OCI-LY7 (cell line): ENCODE results near the gene SCGB3A1. TPM values are rescaled to one million over a fixed set of nuclear protein-coding genes. Genes with fewer than 3 reads are reported as not detected.

ENCODE experiments used
- BruUV-seq: library from RNA; stranded (reverse); fragments of 400-500 nt; replicated peaks from 2 replicates; lab custom pipeline; 2021; lab: Mats Ljungman, UMichigan
- CTCF ChIA-PET: fragments of 300-600 bp; sonication (Branson Sonifier 250); formaldehyde crosslinking; loops from one replicate; lab custom pipeline; 2022; ENCODE audit warnings: antibody characterized with exemption; ENCODE audit not compliant: unreplicated experiment; lab: Charles Lee
- POLR2A ChIA-PET: fragments of 300-600 bp; sonication (Branson Sonifier 250); formaldehyde crosslinking; loops from one replicate; lab custom pipeline; 2022; ENCODE audit warnings: antibody characterized with exemption; lab: Charles Lee
- DNase-seq: peaks from one replicate; pipeline ENCODE4 v3.0.0-alpha.2; 2015; ENCODE audit warnings: low spot score
- H2AFZ ChIP-seq: fragments of 200-600 bp; sonication (generic), shearing (Covaris generic); 2 replicates; pipeline ENCODE4 v1.6.1; 2014; ENCODE audit warnings: mild to moderate bottlenecking, antibody characterized with exemption, low read length, moderate library complexity
- H3K27ac ChIP-seq: fragments of 200-600 bp; sonication (generic); 2 replicates; pipeline ENCODE4 v1.5.1; 2014; ENCODE audit warnings: mixed run types, low read depth, mild to moderate bottlenecking, moderate library complexity, low read length, inconsistent platforms; ENCODE audit not compliant: poor library complexity, severe bottlenecking
- H3K36me3 ChIP-seq: fragments of 200-600 bp; sonication (generic); 2 replicates; pipeline ENCODE4 v1.6.1; 2014; ENCODE audit warnings: mild to moderate bottlenecking, antibody characterized with exemption, low read length, moderate library complexity, mixed read lengths; ENCODE audit not compliant: insufficient read depth
- H3K4me1 ChIP-seq: fragments of 200-600 bp; sonication (generic); 2 replicates; pipeline ENCODE4 v1.5.1; 2014; ENCODE audit warnings: mild to moderate bottlenecking, low read length; ENCODE audit not compliant: insufficient read depth, poor library complexity, severe bottlenecking
- H3K4me2 ChIP-seq: fragments of 200-600 bp; sonication (generic); 2 replicates; pipeline ENCODE4 v1.6.1; 2014; ENCODE audit warnings: mild to moderate bottlenecking, low read length
- H3K4me3 ChIP-seq: fragments of 200-600 bp; sonication (generic); 2 replicates; pipeline ENCODE4 v1.5.1; 2014; ENCODE audit warnings: mild to moderate bottlenecking, low read depth, low read length; ENCODE audit not compliant: poor library complexity, severe bottlenecking
- H3K79me2 ChIP-seq: fragments of 200-600 bp; sonication (generic); 2 replicates; pipeline ENCODE4 v1.6.1; 2016; ENCODE audit warnings: low read depth, mild to moderate bottlenecking, low read length, moderate library complexity, mixed read lengths; ENCODE audit not compliant: insufficient read depth
- H3K9me2 ChIP-seq: fragments of 200-600 bp; sonication (generic); 2 replicates; pipeline ENCODE4 v1.6.1; 2016; ENCODE audit warnings: mild to moderate bottlenecking, low read length, mixed read lengths; ENCODE audit not compliant: insufficient read depth
- H3K9me3 ChIP-seq: fragments of 200-600 bp; sonication (generic); 2 replicates; pipeline ENCODE4 v1.6.1; 2014; ENCODE audit warnings: mild to moderate bottlenecking, mixed run types, low read length, mixed read lengths
- H4K20me1 ChIP-seq: fragments of 200-600 bp; sonication (generic); 2 replicates; pipeline ENCODE4 v1.6.1; 2014; ENCODE audit warnings: mild to moderate bottlenecking, antibody characterized with exemption, low read length, moderate library complexity, mixed read lengths; ENCODE audit not compliant: insufficient read depth
- EZH2phosphoT487 ChIP-seq: fragments of 200-600 bp; sonication (generic); IDR thresholded peaks from 2 replicates; pipeline ENCODE4 v1.6.1; 2018; ENCODE audit warnings: low read depth, borderline replicate concordance, mild to moderate bottlenecking, mixed run types, antibody characterized with exemption, low read length, moderate library complexity, mixed read lengths
- intact Hi-C: fragments of 100-400 bp; cut with micrococcal nuclease; formaldehyde crosslinking; loops from one replicate; pipeline ENCODE4 v1.10.0; 2022; ENCODE audit not compliant: unreplicated experiment
- total RNA-seq, 2 experiments: library from RNA; depleted of rRNA in 1 of 2; stranded (reverse); fragments of >200 nt in 1 of 2; shearing (Covaris generic) in 1 of 2; gene quantifications; 2 replicates each; pipeline ENCODE4 v1.2.3, GENCODE V29; 2014 to 2022
- TF ChIP-seq, protein P1 (sequence below): fragments of 200-600 bp; sonication (generic); conservative IDR thresholded peaks from 2 replicates; pipeline ENCODE4 v1.5.1; 2014; ENCODE audit warnings: mild to moderate bottlenecking, antibody characterized with exemption, low read length, moderate library complexity, mixed read lengths

SCGB3A1 gene
- total RNA-seq, 2 experiments from 2014 or later, result not detected

DNA sequence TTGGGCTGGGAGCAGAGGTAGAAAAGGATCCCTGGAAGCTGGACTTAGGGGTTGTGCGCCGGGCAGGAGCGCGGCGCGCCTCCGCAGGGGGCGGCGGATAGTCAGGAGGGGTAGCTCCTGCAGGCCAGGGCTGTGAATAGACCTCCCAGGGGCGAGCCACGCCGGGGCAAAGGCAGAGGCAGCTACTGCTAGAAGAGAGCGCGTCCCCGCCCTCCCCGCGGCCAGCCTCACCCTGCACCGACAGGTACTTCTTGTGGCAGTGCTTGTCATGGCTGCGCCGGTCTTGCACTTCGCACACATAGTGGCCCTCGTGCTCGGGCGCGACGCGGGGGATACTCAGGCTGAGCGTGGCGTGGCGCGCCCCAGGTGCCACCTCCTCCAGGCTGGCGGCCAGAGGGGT lies 30.0 kb upstream of the SCGB3A1 start:
- no peak for TF ChIP-seq EZH2phosphoT487
- TF ChIP-seq, protein P1, sequence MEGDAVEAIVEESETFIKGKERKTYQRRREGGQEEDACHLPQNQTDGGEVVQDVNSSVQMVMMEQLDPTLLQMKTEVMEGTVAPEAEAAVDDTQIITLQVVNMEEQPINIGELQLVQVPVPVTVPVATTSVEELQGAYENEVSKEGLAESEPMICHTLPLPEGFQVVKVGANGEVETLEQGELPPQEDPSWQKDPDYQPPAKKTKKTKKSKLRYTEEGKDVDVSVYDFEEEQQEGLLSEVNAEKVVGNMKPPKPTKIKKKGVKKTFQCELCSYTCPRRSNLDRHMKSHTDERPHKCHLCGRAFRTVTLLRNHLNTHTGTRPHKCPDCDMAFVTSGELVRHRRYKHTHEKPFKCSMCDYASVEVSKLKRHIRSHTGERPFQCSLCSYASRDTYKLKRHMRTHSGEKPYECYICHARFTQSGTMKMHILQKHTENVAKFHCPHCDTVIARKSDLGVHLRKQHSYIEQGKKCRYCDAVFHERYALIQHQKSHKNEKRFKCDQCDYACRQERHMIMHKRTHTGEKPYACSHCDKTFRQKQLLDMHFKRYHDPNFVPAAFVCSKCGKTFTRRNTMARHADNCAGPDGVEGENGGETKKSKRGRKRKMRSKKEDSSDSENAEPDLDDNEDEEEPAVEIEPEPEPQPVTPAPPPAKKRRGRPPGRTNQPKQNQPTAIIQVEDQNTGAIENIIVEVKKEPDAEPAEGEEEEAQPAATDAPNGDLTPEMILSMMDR, result no peak
- no peak overlapping the region for H3K4me2 ChIP-seq
- BruUV-seq, result no TSS peak
- no peak overlapping the region for H3K27ac ChIP-seq
- POLR2A ChIA-PET, result no interaction called here
- no peak overlapping the region for H2AFZ ChIP-seq
- H3K79me2 ChIP-seq, result no peaks in the 10 kb centered on the region
- H3K4me1 ChIP-seq, result peaks cover 6% of the 10 kb centered on the region
- no peak overlapping the region for H3K4me3 ChIP-seq
- H4K20me1 ChIP-seq, result no peaks in the 10 kb centered on the region
- intact Hi-C loops, result no loop called here
- CTCF ChIA-PET, result no interaction called here
- H3K9me2 ChIP-seq, result no peaks in the 10 kb centered on the region
- H3K9me3 ChIP-seq, result no peaks in the 10 kb centered on the region
- H3K36me3 ChIP-seq, result no peaks in the 10 kb centered on the region
- no peak for DNase-seq

DNA sequence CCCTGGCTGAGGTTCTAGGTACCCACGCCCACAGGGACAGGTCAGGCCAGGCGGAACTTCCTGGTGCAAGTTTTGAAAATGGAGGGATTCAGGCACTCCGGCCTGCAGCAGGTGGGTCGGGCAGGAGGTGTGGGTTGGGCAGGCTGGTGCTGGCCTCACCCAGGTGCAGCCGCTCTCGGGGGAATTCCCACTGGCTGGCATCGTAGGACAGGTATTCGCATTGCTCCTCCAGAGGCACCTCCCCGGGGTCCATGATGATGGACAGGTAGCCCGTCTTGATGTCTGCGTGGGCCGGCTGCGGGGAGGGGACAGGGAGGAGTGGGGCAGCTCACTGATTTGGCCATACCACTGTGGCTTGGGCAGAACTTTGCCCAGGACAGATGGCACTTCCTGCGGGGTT lies 28.7 kb upstream of the SCGB3A1 start:
- Histone ChIP-seq H3K36me3 (no peaks in the 10 kb centered on the region), H3K9me3 (no peaks in the 10 kb centered on the region), H3K4me1 (peaks cover 6% of the 10 kb centered on the region), H3K9me2 (no peaks in the 10 kb centered on the region), H4K20me1 (no peaks in the 10 kb centered on the region), H3K27ac (no peak overlapping the region), H3K79me2 (no peaks in the 10 kb centered on the region), H2AFZ (no peak overlapping the region), H3K4me3 (no peak overlapping the region), H3K4me2 (no peak overlapping the region)
- POLR2A ChIA-PET, result no interaction called here
- no peak for DNase-seq
- no TSS peak for BruUV-seq
- intact Hi-C loops, result no loop called here
- TF ChIP-seq EZH2phosphoT487, result no peak
- CTCF ChIA-PET, result no interaction called here

DNA sequence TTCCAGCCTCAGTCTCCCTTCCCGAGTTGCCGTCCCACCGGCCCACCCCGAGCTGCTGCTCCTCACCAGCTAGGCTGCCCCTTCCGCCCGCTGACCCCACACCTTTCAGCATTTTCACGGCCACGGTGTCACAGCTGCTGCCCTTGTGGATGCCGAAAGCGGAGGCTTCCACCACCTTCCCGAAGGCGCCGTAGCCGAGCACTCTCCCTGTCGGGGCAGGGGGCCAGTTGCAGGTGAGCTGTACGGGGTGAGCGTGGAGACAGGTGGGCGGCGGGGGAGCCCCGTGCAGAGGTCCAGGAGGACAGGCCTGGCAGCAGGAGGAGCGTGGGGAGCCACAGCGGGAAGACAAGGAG lies 28.2 kb upstream of the SCGB3A1 start:
- ChIA-PET CTCF (no interaction called here), POLR2A (no interaction called here)
- Histone ChIP-seq H3K36me3 (no peaks in the 10 kb centered on the region), H3K9me3 (no peaks in the 10 kb centered on the region), H4K20me1 (no peaks in the 10 kb centered on the region), H3K4me3 (no peak overlapping the region), H3K4me2 (no peak overlapping the region), H3K27ac (no peak overlapping the region), H3K4me1 (peaks cover 6% of the 10 kb centered on the region), H3K79me2 (no peaks in the 10 kb centered on the region), H2AFZ (no peak overlapping the region), H3K9me2 (no peaks in the 10 kb centered on the region)
- no peak for DNase-seq
- no peak for TF ChIP-seq EZH2phosphoT487
- TF ChIP-seq, protein P1, result no peak
- intact Hi-C loops, result no loop called here
- no TSS peak for BruUV-seq
